K562 (cell line): ENCODE measurements around the gene WT1. TPM values are rescaled to one million over a fixed set of nuclear protein-coding genes. Genes with fewer than 3 reads are reported as not detected.

Source experiments
- ATAC-seq: fragments of 200-7000 bp; cut with Tn5 transposase; 3 replicates; pipeline ENCODE4 v1.9.1; 2020; ENCODE audit warnings: moderate library complexity
- BruUV-seq: library from RNA; stranded (reverse); fragments of 400-500 nt; replicated peaks from 2 replicates; lab custom pipeline; 2021; lab: Mats Ljungman, UMichigan
- CTCF ChIA-PET: fragments of 300-600 bp; formaldehyde crosslinking; extraction: SDS; loops from one replicate; lab custom pipeline; 2021; ENCODE audit warnings: low intra/inter-chr PET ratio; lab: Yijun Ruan, JAX
- POLR2A ChIA-PET: fragments of 300-600, 350-650 bp; sonication (Branson Sonifier 250); formaldehyde crosslinking; extraction: SDS; loops from one replicate; lab custom pipeline; 2021; ENCODE audit warnings: antibody characterized with exemption, inconsistent platforms; lab: Yijun Ruan, JAX
- DNase-seq, 4 experiments: peaks; one replicate each; pipeline versions ENCODE4 v3.0.0 to v3.0.0-alpha.2; 2011 to 2018; ENCODE audit warnings: low spot score in 3 of 4, mixed read lengths in 3 of 4; ENCODE audit errors: extremely low read depth in 1 of 4
- FAIRE-seq: peaks from 2 replicates; lab custom pipeline; 2011; peaks lifted over from hg19 to GRCh38; lab: Jason Lieb, UNC
- H2AFZ ChIP-seq: 2 replicates; pipeline ENCODE4 v1.6.0; 2011; ENCODE audit warnings: low read depth, low read length, control low read depth, inconsistent platforms
- H3K27ac ChIP-seq: fragments of 200-600 bp; 3 replicates; pipeline ENCODE4 v1.8.0; 2011; ENCODE audit warnings: low read depth, mild to moderate bottlenecking, control low read depth, inconsistent platforms, low read length, moderate library complexity, mixed read lengths; ENCODE audit errors: extremely low read depth
- H3K27me3 ChIP-seq, 2 experiments: fragments of 300-600 bp in 1 of 2; 2 replicates in 1 of 2; 3 replicates in 1 of 2; pipeline versions ENCODE4 v1.6.0 to v1.8.0; 2011; ENCODE audit warnings: inconsistent platforms in 2 of 2, low read length in 2 of 2, mild to moderate bottlenecking in 1 of 2, mixed read lengths in 1 of 2, moderate library complexity in 1 of 2; ENCODE audit not compliant: control insufficient read depth in 2 of 2, insufficient read depth in 2 of 2
- H3K36me3 ChIP-seq: fragments of 300-600 bp; 3 replicates; pipeline ENCODE4 v1.8.0; 2011; ENCODE audit warnings: mild to moderate bottlenecking, low read length, inconsistent platforms; ENCODE audit not compliant: control insufficient read depth, insufficient read depth
- H3K4me1 ChIP-seq, 2 experiments: fragments of 200-600 bp in 1 of 2; replicated peaks in 1 of 2; 2 replicates in 1 of 2; 3 replicates in 1 of 2; pipeline versions ENCODE4 v1.5.1 to v1.8.0; 2011; ENCODE audit warnings: inconsistent platforms in 2 of 2, low read length in 2 of 2, mild to moderate bottlenecking in 1 of 2, mixed read lengths in 1 of 2, moderate library complexity in 1 of 2; ENCODE audit not compliant: control insufficient read depth in 2 of 2, insufficient read depth in 2 of 2
- H3K4me2 ChIP-seq: 2 replicates; pipeline ENCODE4 v1.6.1; 2011; ENCODE audit warnings: low read length, control low read depth, inconsistent platforms, mixed read lengths; ENCODE audit not compliant: insufficient read depth
- H3K4me3 ChIP-seq: fragments of 200-600 bp; sonication (generic), shearing (Covaris generic); 2 replicates; pipeline ENCODE4 v1.5.1; 2016; ENCODE audit warnings: control low read depth, inconsistent platforms
- H3K79me2 ChIP-seq: fragments of 200-600 bp; 3 replicates; pipeline ENCODE4 v1.8.0; 2011; ENCODE audit warnings: low read length, inconsistent platforms; ENCODE audit not compliant: control insufficient read depth, insufficient read depth
- H3K9ac ChIP-seq, 2 experiments: 2 replicates each; pipeline versions ENCODE4 v1.6.0 to v1.6.1; 2011; ENCODE audit warnings: low read depth in 2 of 2, low read length in 2 of 2, control low read depth in 1 of 2, inconsistent platforms in 1 of 2, mild to moderate bottlenecking in 1 of 2, mixed read lengths in 1 of 2; ENCODE audit not compliant: insufficient read depth in 1 of 2
- H3K9me1 ChIP-seq: one replicate; pipeline ENCODE4 v1.6.0; 2011; ENCODE audit warnings: inconsistent platforms, mild to moderate bottlenecking, low read length, moderate library complexity; ENCODE audit not compliant: control insufficient read depth, insufficient read depth
- H3K9me3 ChIP-seq: replicated peaks from 2 replicates; pipeline ENCODE4 v1.5.1; 2011; ENCODE audit warnings: low read depth, low read length, inconsistent platforms; ENCODE audit not compliant: control insufficient read depth, insufficient read depth
- H4K20me1 ChIP-seq: replicated peaks from 2 replicates; pipeline ENCODE4 v1.6.1; 2011; ENCODE audit warnings: low read length, inconsistent platforms, mixed read lengths; ENCODE audit not compliant: control insufficient read depth, insufficient read depth
- ATF1 ChIP-seq, 2 experiments: fragments of 450-650 bp in 1 of 2; IDR thresholded peaks; 2 replicates each; pipeline ENCODE4 v1.6.1; 2016; ENCODE audit warnings: missing compliant biosample characterization in 1 of 2, missing genetic modification characterization in 1 of 2
- COPS2 ChIP-seq: fragments of 450-650 bp; conservative IDR thresholded peaks from 2 replicates; pipeline ENCODE4 v1.6.1; 2016; ENCODE audit warnings: mild to moderate bottlenecking, moderate library complexity
- DLX4 ChIP-seq: fragments of 250-450 bp; sonication (Bioruptor Pico); IDR thresholded peaks from 2 replicates; pipeline ENCODE4 v1.6.1; 2021; ENCODE audit warnings: mild to moderate bottlenecking
- ELF2 ChIP-seq: fragments of 250-450 bp; sonication (Bioruptor Pico); IDR thresholded peaks from 2 replicates; pipeline ENCODE4 v1.5.0; 2021; ENCODE audit warnings: mild to moderate bottlenecking
- MYBL2 ChIP-seq, 2 experiments: fragments of 450-650 bp in 1 of 2; sonication (generic) in 1 of 2; formaldehyde crosslinking in 1 of 2; IDR thresholded peaks; 2 replicates each; pipeline versions ENCODE4 v1.6.1 to v1.8.1; 2017 to 2022; ENCODE audit warnings: borderline replicate concordance in 1 of 2, inconsistent platforms in 1 of 2, low read depth in 1 of 2, mild to moderate bottlenecking in 1 of 2, missing genetic modification reagents in 1 of 2, moderate library complexity in 1 of 2
- SIN3A ChIP-seq, 2 experiments: fragments of 150-350 bp in 1 of 2; IDR thresholded peaks; 2 replicates each; pipeline ENCODE4 v1.6.1; 2011 to 2016; ENCODE audit warnings: borderline replicate concordance in 2 of 2, low read depth in 2 of 2, low read length in 2 of 2, mild to moderate bottlenecking in 2 of 2, moderate library complexity in 2 of 2; ENCODE audit not compliant: control insufficient read depth in 1 of 2
- THAP12 ChIP-seq: fragments of 250-450 bp; sonication (Bioruptor Pico); IDR thresholded peaks from 2 replicates; pipeline ENCODE4 v1.9.0; 2021; ENCODE audit warnings: mild to moderate bottlenecking, inconsistent platforms
- ZNF232 ChIP-seq: sonication (generic); formaldehyde crosslinking; IDR thresholded peaks from 2 replicates; pipeline ENCODE4 v1.8.0; 2022; ENCODE audit warnings: mild to moderate bottlenecking, missing genetic modification reagents
- ZNF398 ChIP-seq: fragments of 250-450 bp; sonication (Bioruptor Pico); IDR thresholded peaks from 2 replicates; pipeline ENCODE4 v1.8.0; 2021; ENCODE audit warnings: moderate library complexity, mild to moderate bottlenecking, inconsistent platforms
- ZNF518B ChIP-seq: fragments of 250-450 bp; sonication (Bioruptor Pico); IDR thresholded peaks from 2 replicates; pipeline ENCODE4 v1.5.0; 2021; ENCODE audit warnings: mild to moderate bottlenecking, moderate library complexity
- ZNF57 ChIP-seq: fragments of 450-650 bp; formaldehyde crosslinking; IDR thresholded peaks from 2 replicates; pipeline ENCODE4 v1.4.0; 2020; ENCODE audit warnings: mild to moderate bottlenecking, moderate library complexity
- WGBS: fragments of 100-300 bp; shearing (Covaris generic); methylation state at CpG from one replicate; pipeline ENCODE4 v1.1.6; 2016; ENCODE audit warnings: low coverage, mixed read lengths; ENCODE audit not compliant: insufficient coverage; ENCODE audit errors: missing lambda C conversion rate; 5-methylcytosine and 5-hydroxymethylcytosine counted together
- in situ Hi-C: fragments of 300-500 bp; cut with MboI; formaldehyde crosslinking; loops from 4 replicates; pipeline ENCODE4 v1.15.0; 2018; ENCODE audit warnings: inconsistent platforms, mixed read lengths
- intact Hi-C: fragments of 100-400 bp; cut with micrococcal nuclease; formaldehyde crosslinking; loops from 2 replicates; pipeline ENCODE4 v1.14.2; 2022
- polyA plus RNA-seq, 8 experiments: library from polyadenylated mRNA; depleted of rRNA in 4 of 8; stranded (reverse) in 5 of 8; unstranded in 3 of 8; fragments of >200 nt; fragmentation: Nextera tagmentation in 2 of 8; fragmentation: Illumina TruSeq in 1 of 8; extraction: Ambion mirVana in 2 of 8; extraction: Trizol in 1 of 8; gene quantifications; 2 replicates each; pipeline versions ENCODE4 v1.2.1 to v1.2.3, GENCODE V29; 2011 to 2014; ENCODE audit warnings: inconsistent platforms in 1 of 8, missing spikeins in 1 of 8
- total RNA-seq, 7 experiments: library from RNA; depleted of rRNA in 6 of 7; stranded (reverse); fragments of >200 nt in 6 of 7; fragmentation: Illumina TruSeq in 2 of 7; extraction: Trizol in 2 of 7; gene quantifications; 2 replicates each; pipeline versions ENCODE4 v1.2.1 to v1.2.3, GENCODE V29; 2011 to 2021; ENCODE audit warnings: low replicate concordance in 1 of 7

The WT1 gene
- total and polyA plus RNA-seq, 9 of the 15 experiments (the other 6 are each of a cell fraction or from before 2014, with no cell fraction given), result 7.1 to 33.8 (median 19.4) TPM

- no peaks in the 10 kb centered on the region for H3K27me3 ChIP-seq
Measured at GRCh38 chr11:32392840-32393239, 42.5 kb downstream of the WT1 start.

More at GRCh38 chr11:32392840-32393239, 42.5 kb downstream of the WT1 start:
- Histone ChIP-seq H3K9ac (no peak overlapping the region), H3K4me2 (no peak overlapping the region), H4K20me1 (no peaks in the 10 kb centered on the region), H3K9me1 (no peaks in the 10 kb centered on the region), H3K36me3 (peaks cover 89% of the 10 kb centered on the region), H3K79me2 (no peaks in the 10 kb centered on the region), H3K9me3 (no peaks in the 10 kb centered on the region), H3K4me3 (no peak overlapping the region), H3K4me1 (peaks cover 0 to 2% of the 10 kb centered on the region in 2 experiments; a peak in 2 of 5 replicates), H2AFZ (no peak overlapping the region), H3K27ac (no peak overlapping the region; the same call in 2 of the 3 replicates)
- ATAC-seq, result no peak
- BruUV-seq, result no TSS peak
- ChIA-PET POLR2A (interaction anchor here (1.5 kb wide), 1 partner anchor 13 kb away, joined by 3 read pairs; no protein-coding TSS in a partner anchor), CTCF (no interaction called here)
- intact Hi-C loops (no loop called here), in situ Hi-C loops (no loop called here)
- no peak for TF ChIP-seq ZNF398 (CRISPR knock-in tag)
- no peak for TF ChIP-seq MYBL2 (IDR thresholded peaks at IDR 0.05; ENCODE audit: low read depth)
- TF ChIP-seq MYBL2 (CRISPR knock-in tag; IDR thresholded peaks at IDR 0.05; ENCODE audit: borderline replicate concordance), result no peak
- TF ChIP-seq ATF1 (CRISPR knock-in tag; IDR thresholded peaks at IDR 0.05), result no peak
- no peak for TF ChIP-seq ATF1 (tag; IDR thresholded peaks at IDR 0.05)
- no peak for TF ChIP-seq SIN3A (IDR thresholded peaks at IDR 0.05; ENCODE audit: borderline replicate concordance in 2 of 2, control insufficient read depth in 1 of 2, low read depth in 2 of 2, low read length in 2 of 2)
- no peak for TF ChIP-seq ELF2 (CRISPR knock-in tag)
- no peak for TF ChIP-seq COPS2
- no peak for TF ChIP-seq ZNF232 (CRISPR knock-in tag)
- no peak for TF ChIP-seq ZNF518B (CRISPR knock-in tag)
- TF ChIP-seq THAP12, result no peak
- TF ChIP-seq DLX4, result no peak
- TF ChIP-seq ZNF57 (CRISPR knock-in tag), result no peak
- FAIRE-seq, result no peak
- WGBS, result 100% methylated on average over 2 of the region's 2 CpGs
- no peak for DNase-seq
